Measurements from ENCODE around the gene ZMYM4.

ZMYM4 gene

DNA sequence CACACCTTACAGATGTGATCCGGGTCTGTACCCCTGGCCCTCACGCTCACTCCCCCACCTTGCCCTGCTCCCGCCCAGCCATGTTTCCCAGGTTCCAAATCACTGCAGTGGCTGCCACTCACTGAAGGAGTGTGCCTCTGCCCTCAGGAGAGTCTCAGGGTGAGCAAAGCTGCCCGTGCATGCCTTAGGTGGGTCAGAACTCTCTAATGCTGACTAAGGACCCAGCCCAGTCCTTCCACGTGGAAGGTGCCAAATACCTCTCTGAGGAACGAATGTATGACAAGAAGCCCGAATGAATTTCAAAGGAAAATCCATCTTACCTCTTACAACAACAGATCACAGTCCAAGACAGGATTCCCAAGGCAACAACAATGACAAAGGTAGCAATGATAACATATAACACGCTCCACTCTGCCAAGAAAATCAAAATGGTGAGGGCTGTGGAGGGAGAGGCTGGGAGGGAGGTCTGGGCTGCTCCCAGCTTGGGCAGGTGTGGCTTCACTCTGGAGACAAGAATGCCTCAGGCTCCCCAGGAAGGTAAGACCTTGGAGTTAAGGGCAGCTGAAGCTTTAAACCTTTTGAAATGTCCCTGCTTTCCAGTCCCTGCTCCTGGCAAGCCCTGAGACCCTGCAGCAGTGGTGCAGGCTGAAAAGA lies 173.5 kb downstream of the ZMYM4 start:
- no peak for DNase-seq (ENCODE audit: low spot score)
- in situ Hi-C loops (cut with MboI; ENCODE audit: low pct_unique_long_range_greater_than_20kb, low sequenced_read_pairs, unreplicated experiment): no loop called here
- TF ChIP-seq, protein P1, sequence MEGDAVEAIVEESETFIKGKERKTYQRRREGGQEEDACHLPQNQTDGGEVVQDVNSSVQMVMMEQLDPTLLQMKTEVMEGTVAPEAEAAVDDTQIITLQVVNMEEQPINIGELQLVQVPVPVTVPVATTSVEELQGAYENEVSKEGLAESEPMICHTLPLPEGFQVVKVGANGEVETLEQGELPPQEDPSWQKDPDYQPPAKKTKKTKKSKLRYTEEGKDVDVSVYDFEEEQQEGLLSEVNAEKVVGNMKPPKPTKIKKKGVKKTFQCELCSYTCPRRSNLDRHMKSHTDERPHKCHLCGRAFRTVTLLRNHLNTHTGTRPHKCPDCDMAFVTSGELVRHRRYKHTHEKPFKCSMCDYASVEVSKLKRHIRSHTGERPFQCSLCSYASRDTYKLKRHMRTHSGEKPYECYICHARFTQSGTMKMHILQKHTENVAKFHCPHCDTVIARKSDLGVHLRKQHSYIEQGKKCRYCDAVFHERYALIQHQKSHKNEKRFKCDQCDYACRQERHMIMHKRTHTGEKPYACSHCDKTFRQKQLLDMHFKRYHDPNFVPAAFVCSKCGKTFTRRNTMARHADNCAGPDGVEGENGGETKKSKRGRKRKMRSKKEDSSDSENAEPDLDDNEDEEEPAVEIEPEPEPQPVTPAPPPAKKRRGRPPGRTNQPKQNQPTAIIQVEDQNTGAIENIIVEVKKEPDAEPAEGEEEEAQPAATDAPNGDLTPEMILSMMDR (IDR thresholded peaks at IDR 0.05; ENCODE audit: extremely low read depth, insufficient read depth, missing control alignments): no peak

DNA sequence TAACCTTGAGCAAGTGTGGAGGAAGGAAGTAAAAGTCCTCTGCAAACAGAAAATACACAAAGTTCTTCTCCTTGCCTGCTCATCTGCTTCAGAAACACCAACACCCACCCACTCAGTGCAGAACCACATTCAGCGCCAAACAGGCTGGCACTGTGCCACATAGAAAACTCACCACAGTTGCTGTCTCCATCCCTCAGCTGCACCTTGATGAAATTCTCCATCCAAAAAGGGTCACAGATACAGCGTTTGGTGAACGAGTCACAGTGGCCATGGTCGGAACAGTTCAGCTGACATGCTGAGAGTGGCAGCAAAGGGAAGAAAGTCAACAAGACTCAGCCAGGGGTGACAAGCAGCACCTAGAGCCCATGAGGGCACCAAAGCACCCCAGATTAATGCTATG lies 174.2 kb downstream of the ZMYM4 start:
- TF ChIP-seq, protein P1 (IDR thresholded peaks at IDR 0.05; ENCODE audit: extremely low read depth, insufficient read depth, missing control alignments): no peak
- no peak for DNase-seq (ENCODE audit: low spot score)
- in situ Hi-C loops (cut with MboI; ENCODE audit: low pct_unique_long_range_greater_than_20kb, low sequenced_read_pairs, unreplicated experiment): no loop called here

DNA sequence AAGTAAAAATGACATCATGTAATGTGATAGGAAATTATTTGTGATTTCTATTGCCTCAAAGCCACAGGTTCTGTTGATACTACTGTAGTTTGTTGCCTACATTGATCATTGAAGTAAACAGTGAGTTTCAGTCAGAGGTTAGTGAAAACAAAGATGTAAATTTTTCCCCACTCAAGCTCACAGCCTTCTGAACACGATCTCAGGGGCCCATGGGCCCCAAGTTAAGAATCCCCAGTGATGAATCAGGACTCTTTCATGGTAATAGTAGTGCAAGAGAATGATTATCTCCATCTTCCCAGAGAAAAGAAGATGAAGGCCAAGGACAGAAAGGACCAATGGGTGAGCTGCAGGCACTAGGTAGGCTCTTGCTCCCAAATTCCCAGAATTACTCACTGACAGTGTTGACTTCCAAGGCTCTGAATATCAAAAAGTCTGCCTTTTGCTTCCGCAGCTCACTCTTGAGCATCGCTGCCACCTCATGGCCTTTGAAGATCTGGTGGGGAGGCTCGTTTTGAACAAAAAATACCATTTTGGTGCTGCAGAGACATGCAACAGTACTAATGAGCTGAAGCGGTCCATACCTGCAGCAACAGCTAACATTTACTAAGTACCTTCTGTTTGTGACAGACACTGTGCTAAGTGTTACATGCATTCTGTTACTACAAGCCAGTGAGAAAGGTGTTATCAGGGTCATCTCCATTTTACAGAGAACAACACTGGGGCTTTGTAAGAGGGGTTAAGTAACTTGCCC lies 175.4 kb downstream of the ZMYM4 start:
- in situ Hi-C loops (cut with MboI; ENCODE audit: low pct_unique_long_range_greater_than_20kb, low sequenced_read_pairs, unreplicated experiment): no loop called here
- no peak for DNase-seq (ENCODE audit: low spot score)

DNA sequence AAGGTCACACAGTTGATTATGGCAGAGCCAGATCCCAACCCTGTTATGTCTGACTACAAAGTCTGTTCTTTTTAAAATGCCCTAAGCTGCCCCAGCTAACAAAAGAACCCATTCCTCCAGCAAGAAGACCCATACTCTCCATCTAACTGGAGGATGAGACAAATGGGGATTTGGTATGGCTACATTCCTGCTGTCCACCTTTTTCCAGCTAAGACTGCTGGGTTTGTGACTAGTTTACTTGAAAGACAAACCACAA lies 175.9 kb downstream of the ZMYM4 start:
- TF ChIP-seq, protein P1 (IDR thresholded peaks at IDR 0.05; ENCODE audit: extremely low read depth, insufficient read depth, missing control alignments): no peak
- in situ Hi-C loops (cut with MboI; ENCODE audit: low pct_unique_long_range_greater_than_20kb, low sequenced_read_pairs, unreplicated experiment): no loop called here
- DNase-seq (ENCODE audit: low spot score): no peak

More for the DNA sequence above, 175.4 kb downstream of the ZMYM4 start:
- TF ChIP-seq, protein P1 (IDR thresholded peaks at IDR 0.05; ENCODE audit: extremely low read depth, insufficient read depth, missing control alignments): peak; percentile 22

DNA sequence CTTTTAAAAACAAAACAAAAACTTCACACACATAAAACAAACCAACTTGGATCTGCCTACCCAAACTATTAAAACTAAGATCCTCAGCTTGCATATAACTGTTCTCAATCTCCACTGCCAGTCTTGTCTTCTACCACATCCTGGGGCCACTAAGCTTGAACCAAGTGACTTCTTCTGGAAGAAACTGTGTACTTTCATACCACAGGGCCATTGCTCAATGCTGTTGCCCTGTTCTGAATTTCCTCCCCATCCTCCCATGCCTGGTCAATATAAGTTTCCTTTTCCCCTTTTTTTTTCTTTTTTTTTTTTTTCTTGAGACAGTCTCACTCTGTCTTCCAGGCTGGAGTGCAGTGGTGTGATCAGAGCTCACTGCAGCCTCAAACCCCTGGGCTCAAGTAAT lies 178.8 kb downstream of the ZMYM4 start:
- TF ChIP-seq, protein P1 (IDR thresholded peaks at IDR 0.05; ENCODE audit: extremely low read depth, insufficient read depth, missing control alignments): no peak
- DNase-seq (ENCODE audit: low spot score): no peak
- in situ Hi-C loops (cut with MboI; ENCODE audit: low pct_unique_long_range_greater_than_20kb, low sequenced_read_pairs, unreplicated experiment): loop anchor here (5.0 kb wide), 1 partner anchor 115 kb away; no protein-coding TSS in a partner anchor

DNA sequence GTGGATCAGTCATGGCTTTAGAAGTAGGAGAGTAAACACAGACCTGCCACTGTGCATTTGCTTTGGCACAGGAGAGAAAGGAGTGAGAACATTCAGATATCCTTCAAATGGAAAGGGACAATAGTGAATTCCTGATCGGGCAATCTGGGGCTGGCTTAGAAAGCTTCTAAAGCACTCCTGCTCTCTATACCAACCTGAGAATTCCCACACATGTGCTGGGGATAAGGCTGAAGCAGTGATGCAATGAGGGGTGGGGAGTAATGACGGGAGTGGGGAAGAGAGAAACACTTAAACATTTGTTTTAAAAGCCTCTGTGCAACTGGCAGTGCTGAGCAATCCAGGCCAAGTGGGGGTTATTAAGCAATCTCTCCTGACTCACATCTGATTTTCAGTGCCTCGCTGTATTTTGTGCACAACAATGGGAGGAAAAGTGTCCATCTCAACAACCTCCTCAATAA lies 179.9 kb downstream of the ZMYM4 start:
- in situ Hi-C loops (cut with MboI; ENCODE audit: low pct_unique_long_range_greater_than_20kb, low sequenced_read_pairs, unreplicated experiment): loop anchor here (5.0 kb wide), 1 partner anchor 114 kb away; no protein-coding TSS in a partner anchor
- no peak for DNase-seq (ENCODE audit: low spot score)
- TF ChIP-seq, protein P1 (IDR thresholded peaks at IDR 0.05; ENCODE audit: extremely low read depth, insufficient read depth, missing control alignments): no peak

Measured in GM13977 (cell line).